ENCODE data around the gene RCHY1.
A peak's percentile ranks its signal among the peaks of the same experiment; 100 is the strongest.

RCHY1 gene

GRCh38 chr4:75497133-75497532 lies 17.1 kb downstream of the RCHY1 start:
- H3K27ac ChIP-seq: no peak overlapping the region
- no peak for TF ChIP-seq ZFX (IDR thresholded peaks at IDR 0.05; ENCODE audit: borderline replicate concordance)
- no peak for TF ChIP-seq CTCF (IDR thresholded peaks at IDR 0.05)

- no peak overlapping the region for H3K27ac ChIP-seq
- no peak for TF ChIP-seq ZFX (IDR thresholded peaks at IDR 0.05; ENCODE audit: borderline replicate concordance)
- TF ChIP-seq CTCF (IDR thresholded peaks at IDR 0.05): no peak
Measured at GRCh38 chr4:75496406-75496805, 17.8 kb downstream of the RCHY1 start.

GRCh38 chr4:75495476-75495875 lies 18.7 kb downstream of the RCHY1 start:
- no peak overlapping the region for H3K27ac ChIP-seq
- TF ChIP-seq CTCF (IDR thresholded peaks at IDR 0.05): no peak
- no peak for TF ChIP-seq ZFX (IDR thresholded peaks at IDR 0.05; ENCODE audit: borderline replicate concordance)

- no peak overlapping the region for H3K27ac ChIP-seq
Measured at GRCh38 chr4:75494563-75494962, 19.6 kb downstream of the RCHY1 start.

GRCh38 chr4:75490155-75490554 lies 24.0 kb downstream of the RCHY1 start:
- no peak overlapping the region for H3K27ac ChIP-seq
- peak; percentile 58 for TF ChIP-seq CTCF (IDR thresholded peaks at IDR 0.05)
- TF ChIP-seq ZFX (IDR thresholded peaks at IDR 0.05; ENCODE audit: borderline replicate concordance): no peak

More at GRCh38 chr4:75494563-75494962, 19.6 kb downstream of the RCHY1 start:
- TF ChIP-seq CTCF (IDR thresholded peaks at IDR 0.05): no peak
- no peak for TF ChIP-seq ZFX (IDR thresholded peaks at IDR 0.05; ENCODE audit: borderline replicate concordance)

- TF ChIP-seq ZFX (IDR thresholded peaks at IDR 0.05; ENCODE audit: borderline replicate concordance) (no peak), CTCF (IDR thresholded peaks at IDR 0.05) (no peak)
Measured at GRCh38 chr4:75484190-75484589, 30.0 kb downstream of the RCHY1 start.

GRCh38 chr4:75477201-75477600 lies 37.0 kb downstream of the RCHY1 start:
- H3K27ac ChIP-seq: no peak overlapping the region
- TF ChIP-seq ZFX (IDR thresholded peaks at IDR 0.05; ENCODE audit: borderline replicate concordance) (no peak), CTCF (IDR thresholded peaks at IDR 0.05) (no peak)

More at GRCh38 chr4:75484190-75484589, 30.0 kb downstream of the RCHY1 start:
- no peak overlapping the region for H3K27ac ChIP-seq

Measured in 22Rv1 (cell line).